GM12892 (cell line): ENCODE results near the gene SEPTIN5.
"Not testable (repeated sequence)": the region's sequence is repeated elsewhere in the genome, so short reads cannot be mapped to it uniquely, and the experiment has no call there.

ENCODE experiments used
- POLR2A ChIP-seq: IDR thresholded peaks from 2 replicates; pipeline ENCODE4 v1.6.1; 2011; ENCODE audit warnings: low read depth, low read length, control low read depth
- POLR2AphosphoS5 ChIP-seq: IDR thresholded peaks from 2 replicates; pipeline ENCODE4 v1.6.1; 2011; ENCODE audit warnings: low read depth, low read length, control low read depth

GRCh38 chr22:19726064-19726788 lies 11.9 kb downstream of the SEPTIN5 start:
- TF ChIP-seq POLR2AphosphoS5, POLR2A: not testable (repeated sequence)
